ENCODE data around the gene RASL11B. TPM values are rescaled to one million over a fixed set of nuclear protein-coding genes. Genes with fewer than 3 reads are reported as not detected.

RASL11B gene
- total RNA-seq, 2 donors from 2014 or later, result 0.18 to 27.1 TPM

GRCh38 chr4:52852041-52852440, 10.1 kb upstream of the RASL11B start:
- H3K27me3 ChIP-seq (replicated peaks; ENCODE audit: insufficient read depth), result no peaks in the 10 kb centered on the region
- DNase-seq (ENCODE audit: low spot score), result no peak
- no peak overlapping the region for H3K27ac ChIP-seq
- H3K36me3 ChIP-seq, result no peaks in the 10 kb centered on the region
- H3K4me3 ChIP-seq, result no peak overlapping the region
- H3K9me3 ChIP-seq, result no peaks in the 10 kb centered on the region
- no peaks in the 10 kb centered on the region for H3K4me1 ChIP-seq (replicated peaks)
- TF ChIP-seq POLR2AphosphoS5 (IDR thresholded peaks at IDR 0.05) (no peak), CTCF (IDR thresholded peaks at IDR 0.05) (no peak), POLR2A (IDR thresholded peaks at IDR 0.05) (no peak)
- WGBS, result 87% methylated on average over 1 of the region's 1 CpG
- intact Hi-C loops (cut with DNase I), result no loop called here

DNA sequence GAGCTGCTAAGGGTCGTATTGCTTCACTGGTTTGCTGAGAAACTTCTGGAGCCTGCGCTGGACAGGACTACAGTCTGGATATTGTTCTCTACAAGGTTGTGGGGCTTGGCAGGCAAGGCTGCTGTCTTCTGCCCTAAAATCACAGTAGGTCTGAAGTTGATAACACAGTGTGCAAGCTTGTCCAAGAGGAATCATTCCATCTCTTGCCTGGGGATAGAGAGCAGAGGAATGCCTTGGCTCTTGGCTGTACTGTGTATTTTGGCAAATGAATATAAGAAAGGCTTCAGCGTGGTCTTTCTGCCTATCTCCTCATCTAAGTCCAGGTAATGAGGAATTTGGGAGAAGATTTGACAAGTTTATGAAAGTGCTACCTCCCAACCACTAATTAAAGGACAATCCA, 9.4 kb upstream of the RASL11B start:
- no peaks in the 10 kb centered on the region for H3K27me3 ChIP-seq (replicated peaks; ENCODE audit: insufficient read depth)
- H3K4me1 ChIP-seq (replicated peaks), result no peaks in the 10 kb centered on the region
- intact Hi-C loops (cut with DNase I), result no loop called here
- H3K4me3 ChIP-seq, result no peak overlapping the region
- H3K9me3 ChIP-seq, result no peaks in the 10 kb centered on the region
- no peaks in the 10 kb centered on the region for H3K36me3 ChIP-seq
- WGBS, result 38% methylated on average over 3 of the region's 3 CpGs
- TF ChIP-seq CTCF (IDR thresholded peaks at IDR 0.05) (no peak), POLR2A (IDR thresholded peaks at IDR 0.05) (no peak), POLR2AphosphoS5 (IDR thresholded peaks at IDR 0.05) (no peak)
- no peak overlapping the region for H3K27ac ChIP-seq
- DNase-seq (ENCODE audit: low spot score), result no peak

DNA sequence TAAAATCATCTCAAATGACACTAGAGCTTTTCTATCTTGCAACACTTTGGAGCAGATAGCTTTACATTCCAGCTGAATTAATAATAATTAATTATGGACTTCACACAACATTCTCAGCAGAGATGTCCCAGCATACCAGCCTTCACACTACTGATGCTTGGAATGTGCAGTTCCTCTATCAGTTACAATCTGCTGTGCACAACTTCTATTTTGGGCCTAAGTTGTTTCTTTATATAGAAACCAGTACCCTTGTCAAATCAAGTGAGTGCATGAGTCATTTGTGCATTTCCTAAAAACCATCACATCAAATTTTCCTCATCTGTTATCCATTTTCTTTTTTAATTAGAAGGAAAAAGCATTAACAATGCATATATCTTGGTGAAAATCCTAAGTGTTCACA, 8.8 kb upstream of the RASL11B start:
- Histone ChIP-seq H3K4me1 (replicated peaks) (no peaks in the 10 kb centered on the region), H3K36me3 (no peaks in the 10 kb centered on the region), H3K4me3 (no peak overlapping the region), H3K27ac (no peak overlapping the region), H3K27me3 (replicated peaks; ENCODE audit: insufficient read depth) (no peaks in the 10 kb centered on the region), H3K9me3 (no peaks in the 10 kb centered on the region)
- intact Hi-C loops (cut with DNase I), result no loop called here
- DNase-seq (ENCODE audit: low spot score), result no peak
- TF ChIP-seq POLR2A (IDR thresholded peaks at IDR 0.05), result no peak
- no peak for TF ChIP-seq CTCF (IDR thresholded peaks at IDR 0.05)
- no peak for TF ChIP-seq POLR2AphosphoS5 (IDR thresholded peaks at IDR 0.05)

DNA sequence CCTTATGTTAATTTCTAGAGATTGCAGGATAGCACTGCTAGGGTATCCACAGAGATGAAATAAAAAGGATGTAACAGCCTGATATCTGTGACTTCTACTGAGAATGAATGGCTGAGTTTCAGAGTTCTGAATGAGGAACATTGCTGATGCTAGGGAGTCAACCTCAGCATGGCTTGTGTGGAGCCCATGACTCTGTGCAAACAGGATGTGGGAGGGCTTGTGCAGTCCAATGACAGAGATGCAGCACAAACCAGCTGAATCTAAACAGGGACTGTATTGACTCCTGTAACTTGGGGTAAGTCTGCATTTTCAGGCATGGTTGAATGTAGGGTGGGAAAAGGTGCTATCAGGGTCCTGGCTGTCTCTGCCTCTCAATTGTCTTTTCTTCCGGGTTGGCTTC, 5.3 kb upstream of the RASL11B start:
- no peaks in the 10 kb centered on the region for H3K27me3 ChIP-seq (replicated peaks; ENCODE audit: insufficient read depth)
- no peak for DNase-seq (ENCODE audit: low spot score)
- WGBS, result 100% methylated on average over 1 of the region's 1 CpG
- no peaks in the 10 kb centered on the region for H3K4me1 ChIP-seq (replicated peaks)
- H3K4me3 ChIP-seq, result no peak overlapping the region
- H3K9me3 ChIP-seq, result no peaks in the 10 kb centered on the region
- TF ChIP-seq POLR2A (IDR thresholded peaks at IDR 0.05), result no peak
- no peak for TF ChIP-seq CTCF (IDR thresholded peaks at IDR 0.05)
- TF ChIP-seq POLR2AphosphoS5 (IDR thresholded peaks at IDR 0.05), result no peak
- intact Hi-C loops (cut with DNase I), result no loop called here
- H3K27ac ChIP-seq, result no peak overlapping the region
- no peaks in the 10 kb centered on the region for H3K36me3 ChIP-seq

DNA sequence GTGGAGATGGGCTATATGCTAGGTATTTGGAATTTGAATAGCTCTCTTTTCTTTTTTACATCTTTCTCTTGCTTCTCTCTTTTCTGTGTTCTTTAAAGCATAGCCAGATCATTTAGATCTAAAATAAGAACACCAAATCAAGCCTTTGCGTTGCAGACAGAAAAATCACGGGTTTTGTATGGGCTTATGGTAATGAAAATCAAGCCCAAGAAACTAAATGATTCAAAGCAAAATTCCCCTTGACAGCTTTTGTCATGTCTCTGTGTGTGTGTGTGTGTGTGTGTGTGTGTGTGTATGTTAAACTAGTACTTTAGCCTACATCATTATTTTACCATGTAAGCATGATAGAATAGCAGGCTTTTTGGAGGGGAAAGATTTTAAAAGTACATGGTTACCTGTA, 1.8 kb upstream of the RASL11B start:
- TF ChIP-seq POLR2AphosphoS5 (IDR thresholded peaks at IDR 0.05), result no peak
- TF ChIP-seq CTCF (IDR thresholded peaks at IDR 0.05), result no peak
- TF ChIP-seq POLR2A (IDR thresholded peaks at IDR 0.05), result no peak
- DNase-seq (ENCODE audit: low spot score), result no peak
- no peaks in the 10 kb centered on the region for H3K36me3 ChIP-seq
- H3K27ac ChIP-seq, result no peak overlapping the region
- intact Hi-C loops (cut with DNase I), result no loop called here
- WGBS, result 95% methylated on average over 2 of the region's 2 CpGs
- H3K4me1 ChIP-seq (replicated peaks), result no peaks in the 10 kb centered on the region
- no peaks in the 10 kb centered on the region for H3K9me3 ChIP-seq
- H3K4me3 ChIP-seq, result no peak overlapping the region
- no peaks in the 10 kb centered on the region for H3K27me3 ChIP-seq (replicated peaks; ENCODE audit: insufficient read depth)
